Right atrium auricular region (tissue), 2 donors: ENCODE data around the gene FSIP1. TPM values are rescaled to one million over a fixed set of nuclear protein-coding genes. Genes with fewer than 3 reads are reported as not detected.

Source experiments
- DNase-seq: peaks from one replicate; pipeline ENCODE4 v3.0.0-alpha.2; 2019; ENCODE audit warnings: low spot score
- H3K27ac ChIP-seq, 2 donors: fragments of 200-600 bp; sonication (generic); 1 replicate in 1 of 2; 2 replicates in 1 of 2; pipeline ENCODE4 v1.5.1; 2016 to 2019
- H3K27me3 ChIP-seq, 2 donors: fragments of 200-600 bp; sonication (generic); one replicate each; pipeline versions ENCODE4 v1.5.1 to v1.6.0; 2017 to 2019
- H3K36me3 ChIP-seq: fragments of 200-600 bp; sonication (generic); one replicate; pipeline ENCODE4 v1.5.1; 2016
- H3K4me1 ChIP-seq, 2 donors: fragments of 200-600 bp; sonication (generic); one replicate each; pipeline versions ENCODE4 v1.5.1 to v1.6.0; 2017 to 2019
- H3K4me3 ChIP-seq, 2 donors: fragments of 200-600 bp; sonication (generic); 1 replicate in 1 of 2; 2 replicates in 1 of 2; pipeline ENCODE4 v1.5.1; 2017 to 2019; ENCODE audit warnings: mild to moderate bottlenecking in 1 of 2, moderate library complexity in 1 of 2
- H3K9me3 ChIP-seq, 2 donors: fragments of 200-600 bp; sonication (generic); one replicate each; pipeline ENCODE4 v1.5.1; 2019
- total RNA-seq, 2 donors: library from RNA; depleted of rRNA; stranded (reverse); fragments of >200 nt; gene quantifications; one replicate each; pipeline ENCODE4 v1.1.0, GENCODE V29; 2016
- TF ChIP-seq, protein P1 (sequence below), 2 donors: fragments of 200-600 bp; sonication (generic); IDR thresholded peaks; one replicate each; pipeline ENCODE4 v1.5.1; 2019; ENCODE audit warnings: antibody characterized with exemption in 2 of 2

Gene FSIP1
- total RNA-seq, 2 donors from 2014 or later: 0.24 TPM; not detected in 1

DNA sequence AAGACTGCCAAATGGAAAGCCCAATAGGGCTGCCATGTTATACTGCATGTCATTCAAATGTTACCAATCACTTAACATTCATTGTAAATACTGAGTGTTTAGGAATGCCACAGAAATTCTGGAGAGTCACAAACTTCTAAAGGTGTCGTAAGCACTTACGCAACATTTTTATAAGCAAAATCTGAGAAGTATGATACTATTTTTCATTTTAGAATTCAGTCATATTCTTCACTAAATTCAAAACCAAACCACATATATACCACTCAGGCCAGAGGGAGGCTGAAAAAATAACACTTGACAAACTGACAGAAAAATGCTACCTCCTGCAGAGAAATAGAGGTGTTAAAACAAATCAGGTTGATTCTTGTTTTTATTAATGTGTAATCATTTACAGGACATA is 112.0 kb downstream of the FSIP1 start:
- H3K4me3 ChIP-seq: no peak overlapping the region
- no peak overlapping the region for H3K27ac ChIP-seq
- no peak for DNase-seq
- H3K27me3 ChIP-seq: no peaks in the 10 kb centered on the region
- H3K4me1 ChIP-seq: peaks cover 0 to 10% of the 10 kb centered on the region in 2 donors
- H3K36me3 ChIP-seq: no peaks in the 10 kb centered on the region
- TF ChIP-seq, protein P1, sequence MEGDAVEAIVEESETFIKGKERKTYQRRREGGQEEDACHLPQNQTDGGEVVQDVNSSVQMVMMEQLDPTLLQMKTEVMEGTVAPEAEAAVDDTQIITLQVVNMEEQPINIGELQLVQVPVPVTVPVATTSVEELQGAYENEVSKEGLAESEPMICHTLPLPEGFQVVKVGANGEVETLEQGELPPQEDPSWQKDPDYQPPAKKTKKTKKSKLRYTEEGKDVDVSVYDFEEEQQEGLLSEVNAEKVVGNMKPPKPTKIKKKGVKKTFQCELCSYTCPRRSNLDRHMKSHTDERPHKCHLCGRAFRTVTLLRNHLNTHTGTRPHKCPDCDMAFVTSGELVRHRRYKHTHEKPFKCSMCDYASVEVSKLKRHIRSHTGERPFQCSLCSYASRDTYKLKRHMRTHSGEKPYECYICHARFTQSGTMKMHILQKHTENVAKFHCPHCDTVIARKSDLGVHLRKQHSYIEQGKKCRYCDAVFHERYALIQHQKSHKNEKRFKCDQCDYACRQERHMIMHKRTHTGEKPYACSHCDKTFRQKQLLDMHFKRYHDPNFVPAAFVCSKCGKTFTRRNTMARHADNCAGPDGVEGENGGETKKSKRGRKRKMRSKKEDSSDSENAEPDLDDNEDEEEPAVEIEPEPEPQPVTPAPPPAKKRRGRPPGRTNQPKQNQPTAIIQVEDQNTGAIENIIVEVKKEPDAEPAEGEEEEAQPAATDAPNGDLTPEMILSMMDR (IDR thresholded peaks at IDR 0.05): no peak
- no peaks in the 10 kb centered on the region for H3K9me3 ChIP-seq

DNA sequence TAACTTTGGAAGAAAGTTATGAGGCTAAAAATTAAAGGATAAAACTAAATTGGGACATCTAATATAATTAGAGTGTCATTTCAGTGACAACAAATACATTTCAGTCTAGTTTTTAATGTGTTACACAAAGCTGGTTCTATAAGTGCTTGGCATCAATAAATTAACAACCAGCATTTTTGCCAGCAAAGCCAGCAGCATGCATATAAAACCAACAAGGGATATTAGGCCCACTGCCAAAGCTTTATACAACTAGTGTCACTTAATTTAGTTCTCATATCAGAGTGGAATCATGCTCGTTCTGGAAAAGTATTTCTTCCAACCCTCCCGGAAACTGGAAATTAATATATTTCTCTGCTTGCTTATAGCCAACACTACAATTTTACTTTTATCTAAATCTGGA is 113.0 kb downstream of the FSIP1 start:
- Histone ChIP-seq H3K4me1 (peaks cover 0 to 10% of the 10 kb centered on the region in 2 donors), H3K4me3 (no peak overlapping the region), H3K27me3 (no peaks in the 10 kb centered on the region), H3K36me3 (no peaks in the 10 kb centered on the region), H3K9me3 (no peaks in the 10 kb centered on the region), H3K27ac (no peak overlapping the region)
- DNase-seq: no peak
- TF ChIP-seq, protein P1 (IDR thresholded peaks at IDR 0.05): no peak

DNA sequence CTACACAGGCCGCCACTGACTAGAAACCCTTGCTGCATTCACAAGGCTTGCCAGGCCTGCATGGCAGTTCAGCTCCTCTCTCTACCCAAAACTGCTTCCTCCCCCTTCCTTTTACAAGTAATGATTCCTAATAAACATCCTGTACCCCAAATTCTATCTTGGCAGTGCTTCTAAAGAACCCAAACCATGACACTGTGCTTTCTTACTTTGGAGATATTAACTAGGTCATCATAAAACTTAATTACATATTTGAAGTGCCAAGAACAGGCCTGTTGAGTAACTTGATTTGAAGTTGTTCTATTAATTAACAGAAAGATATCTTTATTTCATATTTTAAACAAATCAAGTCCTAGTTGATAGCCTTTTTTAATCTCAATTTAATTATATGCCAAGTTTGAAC is 113.4 kb downstream of the FSIP1 start:
- TF ChIP-seq, protein P1 (IDR thresholded peaks at IDR 0.05): no peak
- H3K27me3 ChIP-seq: no peaks in the 10 kb centered on the region
- H3K4me3 ChIP-seq: no peak overlapping the region
- no peaks in the 10 kb centered on the region for H3K36me3 ChIP-seq
- no peak for DNase-seq
- H3K27ac ChIP-seq: no peak overlapping the region
- no peaks in the 10 kb centered on the region for H3K9me3 ChIP-seq
- peaks cover 0 to 10% of the 10 kb centered on the region in 2 donors for H3K4me1 ChIP-seq

DNA sequence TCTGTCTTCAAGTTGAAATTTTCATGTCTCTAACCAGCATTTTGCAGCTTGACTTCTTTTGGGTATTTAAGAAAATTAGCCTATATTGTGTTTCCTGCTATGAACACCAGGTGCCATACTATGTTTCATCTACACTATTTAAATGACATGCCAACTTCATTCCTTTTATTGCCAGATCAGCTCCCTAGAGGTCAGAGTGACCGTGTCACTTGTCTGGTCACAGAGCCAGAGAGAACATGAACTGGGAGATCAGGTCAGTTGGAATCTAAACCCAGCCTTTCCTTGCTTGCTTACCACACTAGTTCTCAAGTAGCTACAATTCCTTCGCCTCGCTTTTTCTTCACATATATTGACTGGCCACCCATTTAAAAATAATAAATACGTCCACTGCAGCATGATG is 114.2 kb downstream of the FSIP1 start:
- Histone ChIP-seq H3K9me3 (no peaks in the 10 kb centered on the region), H3K4me1 (peaks cover 0 to 10% of the 10 kb centered on the region in 2 donors), H3K27me3 (no peaks in the 10 kb centered on the region), H3K4me3 (no peak overlapping the region), H3K36me3 (no peaks in the 10 kb centered on the region), H3K27ac (no peak overlapping the region)
- TF ChIP-seq, protein P1 (IDR thresholded peaks at IDR 0.05): no peak
- DNase-seq: no peak

DNA sequence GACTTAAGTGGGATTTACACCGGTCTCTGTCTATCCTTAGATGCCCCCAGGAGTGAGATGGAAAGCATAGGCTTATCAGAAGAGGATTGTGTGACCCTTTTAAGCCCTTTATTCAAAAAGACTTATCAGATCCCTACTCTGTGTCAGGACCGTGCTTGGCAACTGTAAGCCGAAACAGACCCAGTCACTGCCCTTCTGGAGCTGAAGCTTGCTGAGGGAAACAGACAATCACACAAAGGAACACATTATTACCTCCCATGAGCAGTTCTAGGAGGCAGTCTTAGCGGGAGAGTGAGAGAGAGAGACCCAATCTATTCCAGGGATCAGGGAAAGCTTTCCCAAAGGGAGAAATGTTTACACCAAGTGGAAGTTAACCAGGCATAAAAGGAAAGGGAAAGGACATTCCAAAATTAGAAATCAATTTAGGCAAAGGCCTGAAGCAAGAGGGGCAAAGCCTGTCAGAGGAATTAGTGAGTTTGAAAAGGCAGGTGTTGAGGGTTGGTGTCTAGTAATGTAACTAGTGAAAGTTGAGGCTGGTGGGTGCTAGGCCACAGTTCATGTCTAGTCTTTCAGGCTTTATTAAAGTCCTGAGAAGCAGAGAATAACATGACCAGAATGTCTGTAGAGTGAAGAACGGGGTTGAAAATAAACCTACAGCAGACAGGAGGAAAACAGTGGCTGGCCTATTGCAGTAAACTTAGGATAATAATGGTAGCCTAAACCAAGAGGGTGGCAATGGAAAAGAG is 115.1 kb downstream of the FSIP1 start:
- Histone ChIP-seq H3K27me3 (no peaks in the 10 kb centered on the region), H3K4me1 (peaks cover 0 to 10% of the 10 kb centered on the region in 2 donors), H3K4me3 (no peak overlapping the region), H3K27ac (no peak overlapping the region), H3K36me3 (no peaks in the 10 kb centered on the region), H3K9me3 (no peaks in the 10 kb centered on the region)
- TF ChIP-seq, protein P1 (IDR thresholded peaks at IDR 0.05): no peak
- no peak for DNase-seq

DNA sequence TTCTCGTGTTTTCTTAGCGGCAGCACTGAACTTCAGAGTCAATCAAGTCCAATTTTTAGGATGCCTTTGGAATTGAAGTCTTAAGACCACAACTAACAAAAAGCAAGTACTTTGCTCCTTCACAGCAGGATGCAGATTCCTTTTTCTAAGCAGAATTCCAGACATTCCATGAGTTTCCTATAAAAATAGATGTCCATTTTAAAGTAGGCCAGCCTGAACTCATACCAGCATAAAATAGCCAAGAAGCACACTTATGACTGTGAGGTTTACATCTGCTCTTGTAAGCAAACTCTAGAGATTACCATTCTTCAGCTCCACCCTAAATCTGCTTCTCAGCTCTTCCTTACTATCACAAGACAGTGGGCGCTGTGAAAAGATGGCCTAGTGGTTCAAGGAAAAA is 116.0 kb downstream of the FSIP1 start:
- Histone ChIP-seq H3K4me1 (peaks cover 0 to 4% of the 10 kb centered on the region in 2 donors), H3K27ac (no peak overlapping the region)

More for the DNA sequence above, 116.0 kb downstream of the FSIP1 start:
- H3K27me3 ChIP-seq: no peaks in the 10 kb centered on the region
- H3K9me3 ChIP-seq: no peaks in the 10 kb centered on the region
- TF ChIP-seq, protein P1 (IDR thresholded peaks at IDR 0.05): no peak
- DNase-seq: no peak
- no peak overlapping the region for H3K4me3 ChIP-seq
- no peaks in the 10 kb centered on the region for H3K36me3 ChIP-seq
